Panc1 (cell line): ENCODE measurements around the gene USP31. TPM values are rescaled to one million over a fixed set of nuclear protein-coding genes. Genes with fewer than 3 reads are reported as not detected.

Source experiments
- ATAC-seq: fragments of 200-7000 bp; cut with Tn5 transposase; 2 replicates; pipeline ENCODE4 v1.9.1; 2020; ENCODE audit warnings: mild to moderate bottlenecking, moderate library complexity
- Bru-seq: library from RNA; stranded (reverse); fragments of 400-500 nt; gene quantifications from one replicate; lab custom pipeline; 2021; lab: Mats Ljungman, UMichigan
- BruChase-seq, 2 experiments: library from RNA; stranded (reverse); fragments of 400-500 nt; gene quantifications; one replicate each; lab custom pipeline; 2021; lab: Mats Ljungman, UMichigan
- BruUV-seq: library from RNA; stranded (reverse); fragments of 400-500 nt; replicated peaks from 2 replicates; lab custom pipeline; 2021; lab: Mats Ljungman, UMichigan
- CTCF ChIA-PET: fragments of 300-600 bp; sonication (Branson Sonifier 250); formaldehyde crosslinking; loops from one replicate; lab custom pipeline; 2022; ENCODE audit warnings: antibody characterized with exemption; lab: Charles Lee
- POLR2A ChIA-PET: fragments of 300-600 bp; sonication (Branson Sonifier 250); formaldehyde crosslinking; loops from one replicate; lab custom pipeline; 2022; ENCODE audit warnings: antibody characterized with exemption; lab: Charles Lee
- DNase-seq: peaks from one replicate; pipeline ENCODE4 v3.0.0-alpha.2; 2010; ENCODE audit warnings: low read depth, low spot score
- H3K27ac ChIP-seq: 2 replicates; pipeline ENCODE4 v1.5.1; 2011; ENCODE audit warnings: mild to moderate bottlenecking, low read length, inconsistent platforms
- H3K27me3 ChIP-seq: fragments of 200-500 bp; sonication (Bioruptor generic); 2 replicates; pipeline ENCODE4 v1.6.0; 2014; ENCODE audit warnings: low read length, inconsistent platforms; ENCODE audit not compliant: control insufficient read depth, insufficient read depth
- H3K36me3 ChIP-seq: fragments of 200-500 bp; sonication (Bioruptor generic); 2 replicates; pipeline ENCODE4 v1.5.1; 2014; ENCODE audit warnings: inconsistent platforms, mild to moderate bottlenecking, low read length, moderate library complexity; ENCODE audit not compliant: control insufficient read depth, insufficient read depth
- H3K4me1 ChIP-seq: 2 replicates; pipeline ENCODE4 v1.5.1; 2011; ENCODE audit warnings: inconsistent platforms, mild to moderate bottlenecking, low read length, moderate library complexity; ENCODE audit not compliant: control insufficient read depth, insufficient read depth
- H3K4me3 ChIP-seq, 2 experiments: 2 replicates each; pipeline ENCODE4 v1.5.1; 2011 to 2012; ENCODE audit warnings: low read depth in 2 of 2, low read length in 2 of 2, mild to moderate bottlenecking in 2 of 2, inconsistent platforms in 1 of 2, moderate library complexity in 1 of 2
- H3K9me3 ChIP-seq: fragments of 200-500 bp; sonication (Bioruptor generic); 2 replicates; pipeline ENCODE4 v1.5.1; 2014; ENCODE audit warnings: low read depth, mild to moderate bottlenecking, inconsistent platforms, low read length, moderate library complexity; ENCODE audit not compliant: control insufficient read depth, insufficient read depth
- POLR2AphosphoS5 ChIP-seq: IDR thresholded peaks from 2 replicates; pipeline ENCODE4 v1.6.1; 2012; ENCODE audit warnings: mild to moderate bottlenecking, low read depth, low read length, moderate library complexity
- SIN3A ChIP-seq: IDR thresholded peaks from 2 replicates; pipeline ENCODE4 v1.6.1; 2012; ENCODE audit warnings: low read depth, mild to moderate bottlenecking, low read length, moderate library complexity, borderline replicate concordance; ENCODE audit not compliant: insufficient read depth
- TCF7L2 ChIP-seq: IDR thresholded peaks from 2 replicates; pipeline ENCODE4 v1.6.1; 2011; ENCODE audit warnings: mild to moderate bottlenecking, low read depth, low read length, inconsistent platforms
- in situ Hi-C: cut with HindIII; loops from 2 replicates; pipeline ENCODE4 v1.10.0; 2016; ENCODE audit warnings: low sequenced_read_pairs, low pct_unique_long_range_greater_than_20kb
- intact Hi-C: fragments of 100-400 bp; cut with micrococcal nuclease; formaldehyde crosslinking; loops from one replicate; pipeline ENCODE4 v1.10.0; 2022; ENCODE audit not compliant: unreplicated experiment
- long read RNA-seq: library from polyadenylated mRNA; unstranded; transcript quantifications from one replicate; pipeline ENCODE4 v2.0.0, GENCODE V29; 2021; ENCODE audit not compliant: unreplicated experiment
- polyA plus RNA-seq: library from polyadenylated mRNA; unstranded; fragments of >200 nt; gene quantifications from one replicate; pipeline ENCODE4 v1.2.1, GENCODE V29; 2012; ENCODE audit warnings: missing spikeins; ENCODE audit not compliant: insufficient read length
- total RNA-seq: library from RNA; stranded (reverse); gene quantifications from one replicate; pipeline ENCODE4 v1.2.1, GENCODE V29; 2021; ENCODE audit not compliant: unreplicated experiment
- TF ChIP-seq, protein P1 (sequence below), 2 experiments: IDR thresholded peaks; 2 replicates each; pipeline ENCODE4 v1.6.1; 2011 to 2012; ENCODE audit warnings: low read depth in 2 of 2, control low read depth in 1 of 2, low read length in 1 of 2, mild to moderate bottlenecking in 1 of 2, moderate library complexity in 1 of 2; ENCODE audit not compliant: insufficient read depth in 1 of 2
- TF ChIP-seq, protein P2 (sequence below): fragments of 450-650 bp; IDR thresholded peaks from 2 replicates; pipeline ENCODE4 v1.5.1; 2017; ENCODE audit warnings: mild to moderate bottlenecking

The USP31 gene, protein sequence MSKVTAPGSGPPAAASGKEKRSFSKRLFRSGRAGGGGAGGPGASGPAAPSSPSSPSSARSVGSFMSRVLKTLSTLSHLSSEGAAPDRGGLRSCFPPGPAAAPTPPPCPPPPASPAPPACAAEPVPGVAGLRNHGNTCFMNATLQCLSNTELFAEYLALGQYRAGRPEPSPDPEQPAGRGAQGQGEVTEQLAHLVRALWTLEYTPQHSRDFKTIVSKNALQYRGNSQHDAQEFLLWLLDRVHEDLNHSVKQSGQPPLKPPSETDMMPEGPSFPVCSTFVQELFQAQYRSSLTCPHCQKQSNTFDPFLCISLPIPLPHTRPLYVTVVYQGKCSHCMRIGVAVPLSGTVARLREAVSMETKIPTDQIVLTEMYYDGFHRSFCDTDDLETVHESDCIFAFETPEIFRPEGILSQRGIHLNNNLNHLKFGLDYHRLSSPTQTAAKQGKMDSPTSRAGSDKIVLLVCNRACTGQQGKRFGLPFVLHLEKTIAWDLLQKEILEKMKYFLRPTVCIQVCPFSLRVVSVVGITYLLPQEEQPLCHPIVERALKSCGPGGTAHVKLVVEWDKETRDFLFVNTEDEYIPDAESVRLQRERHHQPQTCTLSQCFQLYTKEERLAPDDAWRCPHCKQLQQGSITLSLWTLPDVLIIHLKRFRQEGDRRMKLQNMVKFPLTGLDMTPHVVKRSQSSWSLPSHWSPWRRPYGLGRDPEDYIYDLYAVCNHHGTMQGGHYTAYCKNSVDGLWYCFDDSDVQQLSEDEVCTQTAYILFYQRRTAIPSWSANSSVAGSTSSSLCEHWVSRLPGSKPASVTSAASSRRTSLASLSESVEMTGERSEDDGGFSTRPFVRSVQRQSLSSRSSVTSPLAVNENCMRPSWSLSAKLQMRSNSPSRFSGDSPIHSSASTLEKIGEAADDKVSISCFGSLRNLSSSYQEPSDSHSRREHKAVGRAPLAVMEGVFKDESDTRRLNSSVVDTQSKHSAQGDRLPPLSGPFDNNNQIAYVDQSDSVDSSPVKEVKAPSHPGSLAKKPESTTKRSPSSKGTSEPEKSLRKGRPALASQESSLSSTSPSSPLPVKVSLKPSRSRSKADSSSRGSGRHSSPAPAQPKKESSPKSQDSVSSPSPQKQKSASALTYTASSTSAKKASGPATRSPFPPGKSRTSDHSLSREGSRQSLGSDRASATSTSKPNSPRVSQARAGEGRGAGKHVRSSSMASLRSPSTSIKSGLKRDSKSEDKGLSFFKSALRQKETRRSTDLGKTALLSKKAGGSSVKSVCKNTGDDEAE (N-terminal part only)
- 27.2 TPM for total RNA-seq
- polyA plus RNA-seq, result 5.8 TPM
- percentile 90 among the genes with signal in this experiment for Bru-seq, nascent RNA
- BruChase-seq, experiment 1, labeled RNA remaining after a 2-hour chase, result percentile 92 among the genes with signal in this experiment
- percentile 91 among the genes with signal in this experiment for BruChase-seq, experiment 2, labeled RNA remaining after a 6-hour chase
- long read RNA-seq, full-length matches to known transcripts, result 3 of 28 reads
- long read RNA-seq, partial matches to known transcripts, result 17 of 28 reads
- long read RNA-seq, other reads (novel, unspliced or antisense), result 8 of 28 reads

DNA sequence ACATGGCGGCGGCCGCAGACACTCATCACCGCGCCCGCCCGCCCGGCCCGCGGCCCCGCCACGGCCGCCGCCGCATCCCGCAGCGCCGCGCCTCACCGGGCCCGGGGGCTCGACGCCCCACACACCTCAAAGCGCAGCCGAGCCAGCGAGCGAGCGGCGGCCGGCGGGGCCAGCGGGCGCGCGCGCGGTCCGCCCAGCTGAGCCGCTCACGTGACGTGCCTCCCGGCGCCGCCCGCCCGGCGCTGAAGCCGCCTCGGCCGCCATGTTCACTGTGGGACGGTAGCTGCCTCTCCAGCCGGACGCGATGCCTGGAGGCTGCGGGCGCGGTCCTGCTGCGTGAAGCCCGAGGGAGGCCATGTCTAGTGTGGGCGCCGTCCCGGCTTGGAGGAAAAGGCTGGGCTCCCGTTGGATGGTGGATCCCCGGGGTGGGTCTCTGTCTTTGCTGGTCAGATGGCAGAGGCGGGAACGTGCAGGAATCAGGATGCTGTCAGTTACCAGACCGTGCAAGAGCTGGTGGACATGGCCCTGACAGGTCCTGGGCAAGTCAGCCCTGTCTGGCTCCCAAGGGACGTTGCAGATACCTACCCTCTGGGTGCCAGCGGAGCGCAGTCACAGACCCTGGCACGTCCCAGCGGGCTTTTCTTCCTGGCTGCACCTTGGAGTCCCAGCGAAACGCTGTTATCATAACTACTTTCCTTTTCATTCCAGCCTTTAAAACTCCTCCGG is at the start of gene USP31:
USP31 (minus strand) TSS at position 186 of the 726 bp plus-strand sequence; CDS start at position 4, 182 bp downstream.
- Histone ChIP-seq H3K36me3 (no peaks in the 10 kb centered on the region; the same call in 1 of the 2 replicates), H3K4me3 (peak within 1 kb of the TSS; percentile 80 to 89), H3K4me1 (peaks cover 30% of the 10 kb centered on the region), H3K27ac (peak within 1 kb of the TSS; percentile 87), H3K9me3 (no peaks in the 10 kb centered on the region), H3K27me3 (peaks cover 2% of the 10 kb centered on the region; the same call in 1 of the 2 replicates)
- TF ChIP-seq SIN3A, result peak; percentile 74; the same call in 1 of the 2 replicates
- TF ChIP-seq TCF7L2, result peak; percentile 41; the same call in 1 of the 2 replicates
- TF ChIP-seq POLR2AphosphoS5, result peak; percentile 27
- TF ChIP-seq, protein P1, sequence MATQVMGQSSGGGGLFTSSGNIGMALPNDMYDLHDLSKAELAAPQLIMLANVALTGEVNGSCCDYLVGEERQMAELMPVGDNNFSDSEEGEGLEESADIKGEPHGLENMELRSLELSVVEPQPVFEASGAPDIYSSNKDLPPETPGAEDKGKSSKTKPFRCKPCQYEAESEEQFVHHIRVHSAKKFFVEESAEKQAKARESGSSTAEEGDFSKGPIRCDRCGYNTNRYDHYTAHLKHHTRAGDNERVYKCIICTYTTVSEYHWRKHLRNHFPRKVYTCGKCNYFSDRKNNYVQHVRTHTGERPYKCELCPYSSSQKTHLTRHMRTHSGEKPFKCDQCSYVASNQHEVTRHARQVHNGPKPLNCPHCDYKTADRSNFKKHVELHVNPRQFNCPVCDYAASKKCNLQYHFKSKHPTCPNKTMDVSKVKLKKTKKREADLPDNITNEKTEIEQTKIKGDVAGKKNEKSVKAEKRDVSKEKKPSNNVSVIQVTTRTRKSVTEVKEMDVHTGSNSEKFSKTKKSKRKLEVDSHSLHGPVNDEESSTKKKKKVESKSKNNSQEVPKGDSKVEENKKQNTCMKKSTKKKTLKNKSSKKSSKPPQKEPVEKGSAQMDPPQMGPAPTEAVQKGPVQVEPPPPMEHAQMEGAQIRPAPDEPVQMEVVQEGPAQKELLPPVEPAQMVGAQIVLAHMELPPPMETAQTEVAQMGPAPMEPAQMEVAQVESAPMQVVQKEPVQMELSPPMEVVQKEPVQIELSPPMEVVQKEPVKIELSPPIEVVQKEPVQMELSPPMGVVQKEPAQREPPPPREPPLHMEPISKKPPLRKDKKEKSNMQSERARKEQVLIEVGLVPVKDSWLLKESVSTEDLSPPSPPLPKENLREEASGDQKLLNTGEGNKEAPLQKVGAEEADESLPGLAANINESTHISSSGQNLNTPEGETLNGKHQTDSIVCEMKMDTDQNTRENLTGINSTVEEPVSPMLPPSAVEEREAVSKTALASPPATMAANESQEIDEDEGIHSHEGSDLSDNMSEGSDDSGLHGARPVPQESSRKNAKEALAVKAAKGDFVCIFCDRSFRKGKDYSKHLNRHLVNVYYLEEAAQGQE (IDR thresholded peaks at IDR 0.05; ENCODE audit: insufficient read depth in 1 of 2, low read depth in 2 of 2, low read length in 1 of 2), result no peak
- TF ChIP-seq, protein P2, sequence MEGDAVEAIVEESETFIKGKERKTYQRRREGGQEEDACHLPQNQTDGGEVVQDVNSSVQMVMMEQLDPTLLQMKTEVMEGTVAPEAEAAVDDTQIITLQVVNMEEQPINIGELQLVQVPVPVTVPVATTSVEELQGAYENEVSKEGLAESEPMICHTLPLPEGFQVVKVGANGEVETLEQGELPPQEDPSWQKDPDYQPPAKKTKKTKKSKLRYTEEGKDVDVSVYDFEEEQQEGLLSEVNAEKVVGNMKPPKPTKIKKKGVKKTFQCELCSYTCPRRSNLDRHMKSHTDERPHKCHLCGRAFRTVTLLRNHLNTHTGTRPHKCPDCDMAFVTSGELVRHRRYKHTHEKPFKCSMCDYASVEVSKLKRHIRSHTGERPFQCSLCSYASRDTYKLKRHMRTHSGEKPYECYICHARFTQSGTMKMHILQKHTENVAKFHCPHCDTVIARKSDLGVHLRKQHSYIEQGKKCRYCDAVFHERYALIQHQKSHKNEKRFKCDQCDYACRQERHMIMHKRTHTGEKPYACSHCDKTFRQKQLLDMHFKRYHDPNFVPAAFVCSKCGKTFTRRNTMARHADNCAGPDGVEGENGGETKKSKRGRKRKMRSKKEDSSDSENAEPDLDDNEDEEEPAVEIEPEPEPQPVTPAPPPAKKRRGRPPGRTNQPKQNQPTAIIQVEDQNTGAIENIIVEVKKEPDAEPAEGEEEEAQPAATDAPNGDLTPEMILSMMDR, result no peak
- intact Hi-C loops, result no loop called here
- peak; percentile 97 for ATAC-seq
- in situ Hi-C loops, result no loop called here
- POLR2A ChIA-PET, result no interaction called here
- no TSS peak for BruUV-seq
- peak; percentile 68 for DNase-seq
- CTCF ChIA-PET, result no interaction called here
